ENCODE measurements around the gene TTC3. TPM values are rescaled to one million over a fixed set of nuclear protein-coding genes. Genes with fewer than 3 reads are reported as not detected.

TTC3 gene
- total RNA-seq, 1 donor from 2014 or later = 103 TPM

GRCh38 chr21:37249112-37249904, 176.3 kb downstream of the TTC3 start:
- DNase-seq (ENCODE audit: low spot score) = no peak

DNA sequence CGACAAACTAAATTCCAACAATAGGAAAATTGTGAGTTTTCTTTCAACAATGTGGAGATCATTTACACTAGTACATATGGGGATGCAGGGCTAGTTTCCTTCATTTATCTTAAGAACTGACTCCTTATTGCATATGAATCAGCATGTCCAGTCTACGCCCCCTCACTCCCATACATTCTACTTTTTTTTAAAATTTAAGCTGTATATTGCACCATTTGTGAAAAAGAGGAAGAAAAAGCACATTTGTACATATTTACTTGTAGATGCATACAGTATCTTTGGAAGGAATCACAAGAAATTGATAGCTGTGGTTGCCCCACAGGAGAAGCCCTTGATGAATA, 178.2 kb downstream of the TTC3 start:
- DNase-seq (ENCODE audit: low spot score) = no peak

Other genes with a start within 250 kb of the TTC3 start
- 15.5 TPM for gene HLCS, start 106.6 kb upstream of the TTC3 start, total RNA-seq
- gene RIPPLY3, start 66.6 kb upstream of the TTC3 start, total RNA-seq = 0.20 TPM
- 28.3 TPM for gene PIGP, start 183 bp upstream of the TTC3 start, total RNA-seq
- 48.2 TPM for gene VPS26C, start 194.1 kb downstream of the TTC3 start, total RNA-seq